Activated gamma-delta T cell (primary cell): ENCODE measurements around the gene TMPRSS12.
"Not testable (repeated sequence)": the region's sequence is repeated elsewhere in the genome, so short reads cannot be mapped to it uniquely, and the experiment has no call there.

Source experiments
- DNase-seq: peaks from one replicate; lab custom pipeline; 2025; lab: John Stamatoyannopoulos, UW

TMPRSS12 gene

GRCh38 chr12:50926932-50927331 lies 84.2 kb downstream of the TMPRSS12 start:
- DNase-seq = not testable (repeated sequence)

- DNase-seq = no peak
Observed at GRCh38 chr12:50927356-50927755, 84.6 kb downstream of the TMPRSS12 start.

GRCh38 chr12:50927766-50928224 lies 85.1 kb downstream of the TMPRSS12 start:
- no peak for DNase-seq

- DNase-seq = no peak
Observed at GRCh38 chr12:50928392-50928791, 85.7 kb downstream of the TMPRSS12 start.

GRCh38 chr12:50929831-50930230 lies 87.1 kb downstream of the TMPRSS12 start:
- DNase-seq = no peak

GRCh38 chr12:50930477-50930876 lies 87.8 kb downstream of the TMPRSS12 start:
- not testable (repeated sequence) for DNase-seq

GRCh38 chr12:50932787-50933280 lies 90.1 kb downstream of the TMPRSS12 start:
- no peak for DNase-seq

GRCh38 chr12:50933459-50934124 lies 90.9 kb downstream of the TMPRSS12 start:
- DNase-seq = no peak

GRCh38 chr12:50934371-50934851 lies 91.7 kb downstream of the TMPRSS12 start:
- DNase-seq = no peak

- no peak for DNase-seq
Observed at GRCh38 chr12:50934981-50935807, 92.5 kb downstream of the TMPRSS12 start.

GRCh38 chr12:50936821-50937530 lies 94.2 kb downstream of the TMPRSS12 start:
- no peak for DNase-seq
